Endothelial cell of umbilical vein (primary cell): ENCODE measurements around the gene GALNT3. TPM values are rescaled to one million over a fixed set of nuclear protein-coding genes. Genes with fewer than 3 reads are reported as not detected.

Experiments used
- BruUV-seq: library from RNA; stranded (reverse); fragments of 400-500 nt; replicated peaks from 2 replicates; lab custom pipeline; 2021; lab: Mats Ljungman, UMichigan
- CTCF ChIA-PET: fragments of 300-600, 350-600 bp; sonication (Branson Sonifier 250); formaldehyde crosslinking; loops from one replicate; lab custom pipeline; 2021; ENCODE audit warnings: antibody characterized with exemption, inconsistent platforms; lab: Charles Lee
- POLR2A ChIA-PET: fragments of 300-600, 350-600 bp; sonication (Branson Sonifier 250); formaldehyde crosslinking; loops from one replicate; lab custom pipeline; 2021; ENCODE audit warnings: antibody characterized with exemption, inconsistent platforms; lab: Charles Lee
- DNase-seq: peaks from one replicate; pipeline ENCODE4 v3.0.0-alpha.2; 2011; ENCODE audit warnings: low read depth, low spot score
- FAIRE-seq: peaks from 2 replicates; lab custom pipeline; 2011; peaks lifted over from hg19 to GRCh38; lab: Jason Lieb, UNC
- H2AFZ ChIP-seq: 2 replicates; pipeline ENCODE4 v1.6.0; 2012; ENCODE audit warnings: low read depth, low read length, control low read depth, inconsistent platforms
- H3K27ac ChIP-seq: 2 replicates; pipeline ENCODE4 v1.5.1; 2011; ENCODE audit warnings: low read depth, mild to moderate bottlenecking, control low read depth, low read length, moderate library complexity; ENCODE audit not compliant: insufficient read depth
- H3K27me3 ChIP-seq, 2 experiments: 2 replicates each; pipeline versions ENCODE4 v1.6.0 to v1.6.1; 2011; ENCODE audit warnings: low read length in 2 of 2, mixed read lengths in 1 of 2; ENCODE audit not compliant: control insufficient read depth in 2 of 2, insufficient read depth in 2 of 2
- H3K36me3 ChIP-seq, 2 experiments: 2 replicates in 1 of 2; 3 replicates in 1 of 2; pipeline ENCODE4 v1.5.1; 2011; ENCODE audit warnings: low read length in 2 of 2, mild to moderate bottlenecking in 1 of 2, moderate library complexity in 1 of 2; ENCODE audit not compliant: control insufficient read depth in 2 of 2, insufficient read depth in 2 of 2; ENCODE audit errors: extremely low read depth in 1 of 2
- H3K4me1 ChIP-seq: 3 replicates; pipeline ENCODE4 v1.5.1; 2011; ENCODE audit warnings: mild to moderate bottlenecking, low read length; ENCODE audit not compliant: control insufficient read depth, insufficient read depth; ENCODE audit errors: extremely low read depth
- H3K4me2 ChIP-seq: 2 replicates; pipeline ENCODE4 v1.6.1; 2011; ENCODE audit warnings: low read length, control low read depth, mixed read lengths; ENCODE audit not compliant: insufficient read depth
- H3K4me3 ChIP-seq, 3 experiments: fragments of 200-600 bp in 1 of 3; sonication (generic), shearing (Covaris generic) in 1 of 3; replicated peaks in 1 of 3; 2 replicates each; pipeline ENCODE4 v1.5.1; 2011 to 2016; ENCODE audit warnings: control low read depth in 3 of 3, low read length in 3 of 3, mild to moderate bottlenecking in 2 of 3, inconsistent platforms in 1 of 3, low read depth in 1 of 3, moderate library complexity in 1 of 3; ENCODE audit not compliant: insufficient read depth in 1 of 3
- H3K79me2 ChIP-seq: 2 replicates; pipeline ENCODE4 v1.6.0; 2012; ENCODE audit warnings: low read length, inconsistent platforms; ENCODE audit not compliant: control insufficient read depth, insufficient read depth
- H3K9ac ChIP-seq: replicated peaks from 2 replicates; pipeline ENCODE3; 2011; ENCODE audit warnings: low read length, control low read depth; ENCODE audit not compliant: insufficient read depth; ENCODE audit errors: extremely low read depth
- H3K9me1 ChIP-seq: replicated peaks from 3 replicates; pipeline ENCODE4 v1.6.0; 2011; ENCODE audit warnings: mild to moderate bottlenecking, low read length; ENCODE audit not compliant: control insufficient read depth, insufficient read depth; ENCODE audit errors: extremely low read depth
- H3K9me3 ChIP-seq: replicated peaks from 2 replicates; pipeline ENCODE4 v1.5.1; 2012; ENCODE audit warnings: low read length, inconsistent platforms; ENCODE audit not compliant: control insufficient read depth, insufficient read depth
- H4K20me1 ChIP-seq: replicated peaks from 2 replicates; pipeline ENCODE3; 2011; ENCODE audit warnings: mild to moderate bottlenecking, low read length; ENCODE audit not compliant: control insufficient read depth, insufficient read depth; ENCODE audit errors: extremely low read depth
- FOS ChIP-seq: IDR thresholded peaks from 2 replicates; pipeline ENCODE4 v1.6.1; 2011; ENCODE audit warnings: mild to moderate bottlenecking, low read length, moderate library complexity, borderline replicate concordance; ENCODE audit not compliant: insufficient read depth
- GATA2 ChIP-seq: IDR thresholded peaks from 2 replicates; pipeline ENCODE4 v1.7.0; 2011; ENCODE audit warnings: low read depth, mild to moderate bottlenecking, moderate library complexity, mixed read lengths, low read length; ENCODE audit not compliant: insufficient read length, insufficient read depth
- JUN ChIP-seq: IDR thresholded peaks from 2 replicates; pipeline ENCODE4 v1.6.1; 2011; ENCODE audit warnings: borderline replicate concordance, low read depth; ENCODE audit not compliant: insufficient read length, insufficient read depth
- MYC ChIP-seq: IDR thresholded peaks from one replicate; pipeline ENCODE4 v1.6.1; 2011; ENCODE audit warnings: mild to moderate bottlenecking, low read depth, low read length
- POLR2A ChIP-seq: IDR thresholded peaks from 2 replicates; pipeline ENCODE4 v1.6.1; 2012; ENCODE audit warnings: low read depth, mild to moderate bottlenecking, control low read depth, low read length
- POLR2AphosphoS5 ChIP-seq: IDR thresholded peaks from 2 replicates; pipeline ENCODE4 v1.6.1; 2012; ENCODE audit warnings: low read depth, mild to moderate bottlenecking, control low read depth, low read length, moderate library complexity; ENCODE audit not compliant: insufficient read depth
- dilution Hi-C: fragments of 300-500 bp; cut with MboI; formaldehyde crosslinking; loops from one replicate; pipeline ENCODE4 v1.15.0; 2019; ENCODE audit warnings: low sequenced_read_pairs; ENCODE audit not compliant: extremely low pct_ligation_motif_present
- intact Hi-C: fragments of 100-400 bp; cut with micrococcal nuclease; formaldehyde crosslinking; loops from one replicate; pipeline ENCODE4 v1.10.0; 2022
- polyA plus RNA-seq, 4 experiments: library from polyadenylated mRNA; depleted of rRNA in 3 of 4; stranded (reverse) in 3 of 4; unstranded in 1 of 4; fragments of >200 nt; gene quantifications; 2 replicates each; pipeline versions ENCODE4 v1.2.1 to v1.2.3, GENCODE V29; 2011 to 2012; ENCODE audit warnings: missing spikeins in 1 of 4
- total RNA-seq: library from RNA; stranded (reverse); gene quantifications from 2 replicates; pipeline ENCODE4 v1.2.3, GENCODE V29; 2021
- TF ChIP-seq, protein P1 (sequence below), 2 donors: IDR thresholded peaks; 1 replicate in 1 of 2; 2 replicates in 1 of 2; pipeline ENCODE4 v1.5.1; 2011; ENCODE audit warnings: low read length in 2 of 2, mild to moderate bottlenecking in 2 of 2, moderate library complexity in 2 of 2, control low read depth in 1 of 2, inconsistent platforms in 1 of 2, low read depth in 1 of 2; ENCODE audit not compliant: insufficient read depth in 1 of 2; ENCODE audit errors: extremely low read depth in 1 of 2
- TF ChIP-seq, protein P2 (sequence below): IDR thresholded peaks from 2 replicates; pipeline ENCODE4 v1.6.1; 2011; ENCODE audit not compliant: insufficient read depth, insufficient read length

The GALNT3 gene
- total and polyA plus RNA-seq, 2 donors (not counting 3 experiments of a cell fraction or from before 2014, with no cell fraction given), result 0.07 to 0.82 TPM

DNA sequence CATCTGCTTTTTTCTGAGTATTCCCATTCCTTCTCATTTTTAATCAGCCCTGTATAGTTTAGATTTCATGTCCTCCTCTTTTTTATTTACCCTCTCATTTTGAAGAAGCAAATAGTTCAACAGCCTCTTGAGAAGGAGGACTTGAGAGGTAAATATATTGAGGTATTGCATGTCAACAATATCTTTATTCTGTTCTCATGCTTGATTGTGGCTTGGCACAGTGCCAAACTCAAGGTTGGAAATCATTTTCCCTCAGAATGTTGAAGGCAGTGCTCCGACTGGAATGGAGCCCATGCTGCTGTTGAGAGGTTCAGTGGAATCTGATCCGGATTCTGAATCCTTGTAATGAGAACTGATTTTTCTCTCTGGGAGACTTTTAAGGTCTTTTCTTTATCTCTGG, 31.0 kb upstream of the GALNT3 start:
- dilution Hi-C loops, result no loop called here
- Histone ChIP-seq H3K4me2 (no peak overlapping the region), H3K27me3 (peaks cover 0 to 15% of the 10 kb centered on the region in 2 experiments), H4K20me1 (no peaks in the 10 kb centered on the region), H2AFZ (no peak overlapping the region), H3K9me1 (no peaks in the 10 kb centered on the region), H3K79me2 (no peaks in the 10 kb centered on the region), H3K27ac (no peak overlapping the region), H3K9me3 (no peaks in the 10 kb centered on the region), H3K9ac (no peak overlapping the region), H3K4me3 (no peak overlapping the region), H3K36me3 (no peaks in the 10 kb centered on the region), H3K4me1 (no peaks in the 10 kb centered on the region)
- TF ChIP-seq, protein P1, sequence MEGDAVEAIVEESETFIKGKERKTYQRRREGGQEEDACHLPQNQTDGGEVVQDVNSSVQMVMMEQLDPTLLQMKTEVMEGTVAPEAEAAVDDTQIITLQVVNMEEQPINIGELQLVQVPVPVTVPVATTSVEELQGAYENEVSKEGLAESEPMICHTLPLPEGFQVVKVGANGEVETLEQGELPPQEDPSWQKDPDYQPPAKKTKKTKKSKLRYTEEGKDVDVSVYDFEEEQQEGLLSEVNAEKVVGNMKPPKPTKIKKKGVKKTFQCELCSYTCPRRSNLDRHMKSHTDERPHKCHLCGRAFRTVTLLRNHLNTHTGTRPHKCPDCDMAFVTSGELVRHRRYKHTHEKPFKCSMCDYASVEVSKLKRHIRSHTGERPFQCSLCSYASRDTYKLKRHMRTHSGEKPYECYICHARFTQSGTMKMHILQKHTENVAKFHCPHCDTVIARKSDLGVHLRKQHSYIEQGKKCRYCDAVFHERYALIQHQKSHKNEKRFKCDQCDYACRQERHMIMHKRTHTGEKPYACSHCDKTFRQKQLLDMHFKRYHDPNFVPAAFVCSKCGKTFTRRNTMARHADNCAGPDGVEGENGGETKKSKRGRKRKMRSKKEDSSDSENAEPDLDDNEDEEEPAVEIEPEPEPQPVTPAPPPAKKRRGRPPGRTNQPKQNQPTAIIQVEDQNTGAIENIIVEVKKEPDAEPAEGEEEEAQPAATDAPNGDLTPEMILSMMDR (IDR thresholded peaks at IDR 0.05; ENCODE audit: extremely low read depth in 1 of 2, insufficient read depth in 1 of 2, low read depth in 1 of 2, low read length in 2 of 2), result no peak
- TF ChIP-seq MYC (no peak), POLR2AphosphoS5 (no peak), POLR2A (no peak), GATA2 (no peak), JUN (no peak), FOS (no peak)
- TF ChIP-seq, protein P2, sequence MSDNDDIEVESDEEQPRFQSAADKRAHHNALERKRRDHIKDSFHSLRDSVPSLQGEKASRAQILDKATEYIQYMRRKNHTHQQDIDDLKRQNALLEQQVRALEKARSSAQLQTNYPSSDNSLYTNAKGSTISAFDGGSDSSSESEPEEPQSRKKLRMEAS, result no peak
- ChIA-PET CTCF (no interaction called here), POLR2A (no interaction called here)
- no TSS peak for BruUV-seq
- DNase-seq, result no peak
- intact Hi-C loops, result no loop called here
- no peak for FAIRE-seq
